HG03196 (cell line): Measurements from ENCODE around the gene CUZD1.

Source experiments
- ATAC-seq: cut with Tn5 transposase; IDR thresholded peaks from one replicate; pipeline ENCODE4 v1.9.1; 2021; ENCODE audit not compliant: unreplicated experiment

CUZD1 gene

DNA sequence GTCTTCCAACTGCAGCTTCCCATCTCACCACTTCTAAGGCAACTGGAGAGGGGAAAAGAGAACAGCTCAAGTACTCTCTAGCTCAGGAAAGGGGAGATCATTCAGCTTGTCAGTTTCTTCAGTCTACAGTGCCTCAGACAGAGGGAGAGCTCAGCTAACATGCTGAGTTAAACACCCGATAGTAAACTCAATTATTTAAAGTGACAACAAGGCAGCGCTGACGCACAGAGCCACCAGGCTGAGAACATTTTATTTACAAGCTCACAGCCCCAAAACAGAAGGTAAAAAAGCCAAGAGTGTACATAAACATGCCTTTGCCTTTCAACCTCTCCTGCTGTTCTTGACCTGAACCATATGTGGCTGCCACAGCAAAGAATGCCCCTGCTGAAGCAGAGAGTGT is 10.1 kb upstream of the CUZD1 start:
- no peak for ATAC-seq

GRCh38 chr10:122854648-122855047 is 9.0 kb upstream of the CUZD1 start:
- ATAC-seq: no peak

DNA sequence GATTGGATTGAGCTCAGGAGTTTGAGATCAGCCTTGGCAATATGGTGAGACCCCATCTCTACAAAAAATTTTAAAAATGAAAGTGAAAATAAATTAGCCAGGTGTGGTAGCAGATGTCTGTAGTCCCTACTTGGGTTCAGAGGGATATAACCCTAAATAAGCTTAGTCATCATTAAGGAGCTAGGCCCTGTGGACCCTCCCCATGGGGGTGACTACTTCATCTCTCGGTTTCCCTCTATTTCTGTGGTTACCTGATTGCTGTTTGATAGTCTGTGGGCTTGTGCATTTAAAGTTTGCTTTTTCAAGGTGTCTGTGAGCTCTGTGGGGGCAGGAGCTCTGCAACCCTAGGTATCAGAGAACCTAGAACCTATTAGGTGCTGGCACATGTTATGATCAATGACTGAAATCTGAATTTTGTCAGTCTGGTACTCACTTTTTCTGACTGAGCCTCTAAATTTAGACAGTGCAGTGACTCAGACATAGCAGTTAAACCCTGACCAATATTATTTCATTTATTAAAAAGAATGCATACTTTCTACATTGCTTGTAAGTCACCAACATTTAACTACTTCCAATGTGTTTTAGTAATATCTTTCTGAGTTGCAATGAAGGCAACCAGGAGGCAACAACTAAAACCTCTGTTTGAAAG is 8.1 kb upstream of the CUZD1 start:
- no peak for ATAC-seq

DNA sequence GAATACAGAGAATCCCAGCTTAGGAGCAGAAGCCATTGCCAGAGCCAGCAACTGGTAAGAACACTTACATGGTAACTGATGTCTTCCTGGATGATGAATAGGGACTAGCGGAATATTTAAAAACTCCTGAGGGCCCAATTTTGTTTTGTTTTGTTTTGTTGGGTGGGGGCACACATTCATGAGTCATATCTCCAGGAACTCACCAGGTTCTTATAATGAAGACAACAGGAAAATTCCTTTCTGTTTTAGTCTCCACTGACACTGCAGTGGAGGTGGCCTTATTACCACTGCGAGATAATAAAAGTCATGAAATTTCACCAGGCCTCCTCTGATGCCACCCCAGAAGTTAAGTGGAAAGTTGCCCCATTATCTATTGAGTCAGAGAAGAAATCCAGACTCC is 6.6 kb upstream of the CUZD1 start:
- ATAC-seq: no peak

- ATAC-seq: no peak
These were observed 5.3 kb upstream of the CUZD1 start for GRCh38 chr10:122850705-122851640.

GRCh38 chr10:122849900-122850605 is 4.4 kb upstream of the CUZD1 start:
- no peak for ATAC-seq

- ATAC-seq: no peak
These were observed 3.4 kb upstream of the CUZD1 start for GRCh38 chr10:122849090-122849489.

GRCh38 chr10:122847782-122848604 is 2.3 kb upstream of the CUZD1 start:
- ATAC-seq: no peak

- ATAC-seq: no peak
These were observed 1.5 kb downstream of the CUZD1 start for GRCh38 chr10:122844146-122844545.

DNA sequence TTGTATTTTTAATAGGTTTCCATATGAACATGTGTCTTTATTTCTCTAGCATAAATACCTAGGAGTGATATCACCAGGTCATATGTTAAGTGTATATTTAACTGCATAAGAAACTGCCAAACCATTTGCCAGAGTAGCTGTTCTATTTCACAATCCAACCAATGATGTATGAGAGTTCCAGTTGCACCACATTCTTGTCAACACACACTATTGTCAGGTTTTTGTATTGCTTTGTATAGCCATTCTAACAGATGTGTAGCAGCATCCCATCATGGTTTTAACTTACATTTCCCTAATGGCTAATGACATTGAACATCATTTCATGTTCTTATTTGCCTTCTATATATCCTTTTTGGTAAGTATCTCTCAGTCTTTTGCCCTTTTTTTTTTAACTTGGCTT is 4.1 kb downstream of the CUZD1 start:
- no peak for ATAC-seq

- ATAC-seq: no peak
These were observed 6.2 kb downstream of the CUZD1 start for GRCh38 chr10:122839505-122839904.

GRCh38 chr10:122838880-122839279 is 6.8 kb downstream of the CUZD1 start:
- ATAC-seq: no peak

DNA sequence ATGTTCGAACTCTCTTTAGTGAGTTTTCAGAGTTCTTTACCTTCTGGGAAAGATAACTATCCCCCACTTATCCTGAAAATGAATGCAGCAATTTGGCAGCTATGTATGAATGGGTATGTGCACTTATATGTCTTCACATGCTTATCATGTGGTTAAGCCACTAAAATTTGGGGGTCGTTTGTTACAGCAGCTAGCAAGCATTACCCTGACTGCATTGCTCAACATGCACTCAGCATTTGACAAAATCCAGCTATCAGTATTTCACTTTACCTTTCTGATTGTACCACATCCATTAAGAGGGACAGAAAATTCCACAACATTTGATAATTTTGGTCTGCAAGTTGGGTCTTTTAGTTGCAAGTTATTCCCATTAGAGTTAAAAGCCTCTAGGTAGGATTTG is 9.7 kb downstream of the CUZD1 start:
- no peak for ATAC-seq

GRCh38 chr10:122830965-122831353 is 14.7 kb downstream of the CUZD1 start:
- no peak for ATAC-seq

DNA sequence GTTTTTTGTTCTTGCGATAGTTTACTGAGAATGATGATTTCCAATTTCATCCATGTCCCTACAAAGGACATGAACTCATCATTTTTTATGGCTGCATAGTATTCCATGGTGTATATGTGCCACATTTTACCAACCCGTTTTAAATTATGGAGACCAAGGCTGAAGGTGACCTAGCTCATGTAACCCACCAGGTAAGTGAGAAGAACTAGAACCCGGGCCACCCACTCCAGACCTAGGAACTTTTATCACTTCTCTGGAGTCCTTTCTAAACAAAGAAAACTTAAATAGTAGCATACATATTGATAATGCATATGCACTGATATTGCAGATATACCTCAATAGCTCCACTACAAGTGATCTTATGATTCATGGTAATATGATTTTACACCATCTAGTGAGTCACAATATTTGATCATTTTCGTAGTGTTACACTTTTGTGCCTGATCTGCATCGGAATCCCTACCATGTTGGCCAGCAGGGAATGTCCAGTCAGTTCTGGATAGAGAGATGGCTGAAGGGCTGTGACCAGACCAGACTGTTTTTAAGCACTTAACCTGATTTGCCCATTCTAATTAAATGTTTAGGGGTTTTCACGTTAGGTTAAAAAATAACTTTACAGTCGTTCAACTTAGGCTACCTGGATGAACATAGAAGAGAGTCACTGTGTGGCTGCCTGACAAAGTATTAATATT is 15.2 kb downstream of the CUZD1 start:
- no peak for ATAC-seq

DNA sequence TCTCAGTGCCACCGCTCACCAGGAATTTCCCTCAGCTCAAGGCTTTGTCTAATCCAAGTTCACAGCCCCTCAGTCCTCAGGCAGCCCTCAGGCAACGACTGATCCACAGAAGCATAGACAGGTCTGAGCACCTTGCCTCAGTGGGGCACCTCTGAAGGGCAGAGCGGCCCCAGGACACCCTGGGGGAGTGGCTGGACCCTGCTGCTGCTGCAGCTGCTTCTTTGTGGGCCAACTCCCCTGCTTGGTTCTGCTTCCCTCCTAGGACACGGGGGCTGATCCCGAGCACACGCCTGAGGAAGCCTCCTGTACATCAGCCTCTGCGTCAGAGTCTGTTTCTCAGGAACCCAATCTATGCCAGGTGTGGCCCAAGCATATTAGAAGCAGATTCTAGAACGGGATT is 16.2 kb downstream of the CUZD1 start:
- no peak for ATAC-seq

- ATAC-seq: no peak
These were observed 16.9 kb downstream of the CUZD1 start for GRCh38 chr10:122828716-122829255.

DNA sequence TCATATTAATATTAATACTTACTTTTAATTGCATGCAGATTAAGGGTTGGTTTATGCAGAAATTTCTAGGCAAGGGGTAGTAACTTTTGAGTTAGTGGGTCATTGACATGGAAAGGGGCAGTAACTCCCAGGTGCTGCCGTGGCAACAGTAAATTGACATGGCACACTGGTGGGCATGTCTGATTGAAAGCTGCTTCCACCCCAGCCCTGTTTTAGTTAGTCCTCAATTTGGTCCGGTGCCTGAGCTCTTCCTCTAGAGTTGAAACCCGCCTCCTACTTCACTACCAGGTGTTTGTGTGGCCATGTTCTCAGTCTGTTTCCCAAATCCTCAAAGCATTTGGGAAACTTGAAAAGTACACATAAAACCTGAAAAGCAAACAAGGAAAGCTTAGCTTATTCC is 18.4 kb downstream of the CUZD1 start:
- ATAC-seq: no peak

DNA sequence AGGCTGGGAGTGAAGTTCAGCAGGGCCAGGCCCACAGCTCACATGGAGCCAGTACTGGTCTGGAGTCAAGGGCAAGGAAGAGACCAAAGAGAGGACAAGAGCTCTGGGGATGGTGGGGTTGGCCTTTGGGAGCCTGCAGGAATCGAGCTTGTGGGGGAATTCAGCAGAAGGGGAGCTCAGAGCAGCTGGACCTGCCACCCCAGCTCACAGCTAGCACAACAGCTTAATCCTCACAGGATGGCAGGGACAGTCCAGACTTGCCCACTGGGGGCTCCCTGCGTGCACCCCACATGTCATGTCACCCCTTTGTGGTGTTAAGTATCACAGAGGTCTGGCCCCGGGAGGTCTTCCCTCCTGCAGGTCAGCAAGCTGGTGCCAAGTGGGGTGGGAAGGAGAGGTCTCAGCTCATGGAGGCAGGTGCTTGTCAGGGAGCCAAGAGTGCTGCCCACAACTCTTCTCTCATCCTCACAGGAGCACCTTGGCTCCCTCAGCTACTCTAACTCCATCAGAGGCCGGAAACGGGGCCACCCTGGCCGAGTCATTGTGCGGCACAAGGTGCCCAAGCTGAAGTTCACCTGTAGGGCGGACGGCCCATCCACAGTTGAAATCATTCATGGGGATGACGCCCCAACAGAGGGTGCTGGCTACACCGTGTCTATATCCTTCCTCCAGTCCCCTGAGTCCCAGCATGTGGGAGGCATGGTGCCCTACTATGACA is 22.5 kb downstream of the CUZD1 start:
- ATAC-seq: no peak
